ENCODE data around the gene DOCK7. TPM values are rescaled to one million over a fixed set of nuclear protein-coding genes. Genes with fewer than 3 reads are reported as not detected.
"Not testable (repeated sequence)": the region's sequence is repeated elsewhere in the genome, so short reads cannot be mapped to it uniquely, and the experiment has no call there.

The DOCK7 gene
- total RNA-seq, 1 donor from 2014 or later = 101 TPM

DNA sequence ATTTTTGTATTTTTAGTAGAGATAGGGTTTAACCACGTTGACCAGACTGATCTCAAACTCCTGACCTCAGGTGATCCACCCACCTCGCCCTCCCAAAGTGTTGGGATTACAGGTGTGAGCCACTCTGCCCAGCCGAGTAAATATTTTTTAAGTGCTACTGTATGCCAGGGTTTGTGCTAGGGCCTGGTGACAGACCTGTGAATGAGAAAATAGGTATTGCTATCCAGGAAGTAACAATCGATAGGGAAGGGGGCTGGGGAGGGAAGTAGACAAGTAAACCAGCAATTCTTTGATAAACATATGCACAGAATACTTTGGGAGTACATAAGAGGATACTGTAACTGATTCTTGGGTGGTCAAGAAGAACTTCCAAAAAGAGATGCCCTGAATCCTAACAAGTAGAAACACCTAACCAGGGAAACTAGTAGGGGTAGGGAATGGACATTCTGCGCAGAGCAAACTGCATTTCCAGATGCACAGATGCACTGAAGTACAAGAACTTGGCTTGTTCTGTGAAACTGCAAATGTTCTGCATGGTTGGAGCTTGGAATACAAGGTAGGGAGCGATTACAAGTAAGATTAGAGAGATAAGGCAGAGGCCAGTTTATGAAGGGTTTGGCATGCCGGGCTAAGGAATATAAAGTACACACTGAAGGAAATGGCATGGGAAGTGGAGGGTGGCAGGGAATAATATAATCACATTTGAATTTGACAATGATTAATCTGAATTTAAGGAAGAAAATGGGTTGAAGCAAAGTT, 19.0 kb upstream of the DOCK7 start:
- ATAC-seq (no peak), DNase-seq (ENCODE audit: low spot score) (no peak)
- intact Hi-C loops (cut with DNase I) = no loop called here

DNA sequence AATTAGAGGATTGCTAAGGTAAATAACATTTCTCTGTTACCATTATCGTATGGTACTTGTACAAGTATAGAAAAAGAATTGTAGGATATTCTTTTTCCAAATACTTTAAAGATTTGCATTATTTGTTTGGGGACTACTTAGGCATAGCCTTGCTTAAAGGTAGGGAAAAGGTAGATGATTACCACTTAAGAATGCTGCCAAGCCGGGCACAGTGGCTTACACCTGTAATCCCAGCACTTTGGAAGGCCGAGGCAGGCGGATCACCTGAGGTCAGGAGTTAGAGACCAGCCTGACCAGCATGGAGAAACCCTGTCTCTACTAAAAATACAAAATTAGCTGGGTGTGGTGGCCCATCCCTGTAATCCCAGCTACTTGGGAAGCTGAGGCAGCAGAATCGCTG, 10.0 kb upstream of the DOCK7 start:
- ATAC-seq; DNase-seq (ENCODE audit: low spot score); intact Hi-C loops (cut with DNase I): not testable (repeated sequence)

DNA sequence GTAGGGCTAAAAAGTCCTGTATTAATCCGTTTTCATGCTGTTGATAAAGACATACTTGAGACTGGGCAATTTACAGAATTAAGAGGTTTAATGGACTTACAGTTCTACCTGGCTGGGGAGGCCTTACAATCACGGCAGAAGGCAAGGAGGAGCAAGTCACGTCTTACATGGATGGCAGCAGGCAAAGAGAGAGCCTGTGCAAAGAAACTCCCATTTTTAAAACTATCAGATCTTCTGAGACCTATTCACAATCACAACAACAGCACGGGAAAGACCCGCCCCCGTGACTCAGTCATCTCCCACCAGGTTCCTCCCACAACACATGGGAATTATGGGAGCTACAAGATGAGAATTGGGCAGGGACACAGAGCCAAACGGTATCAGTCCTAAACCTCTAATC, 6.3 kb upstream of the DOCK7 start:
- ATAC-seq; intact Hi-C loops (cut with DNase I); DNase-seq (ENCODE audit: low spot score): not testable (repeated sequence)

DNA sequence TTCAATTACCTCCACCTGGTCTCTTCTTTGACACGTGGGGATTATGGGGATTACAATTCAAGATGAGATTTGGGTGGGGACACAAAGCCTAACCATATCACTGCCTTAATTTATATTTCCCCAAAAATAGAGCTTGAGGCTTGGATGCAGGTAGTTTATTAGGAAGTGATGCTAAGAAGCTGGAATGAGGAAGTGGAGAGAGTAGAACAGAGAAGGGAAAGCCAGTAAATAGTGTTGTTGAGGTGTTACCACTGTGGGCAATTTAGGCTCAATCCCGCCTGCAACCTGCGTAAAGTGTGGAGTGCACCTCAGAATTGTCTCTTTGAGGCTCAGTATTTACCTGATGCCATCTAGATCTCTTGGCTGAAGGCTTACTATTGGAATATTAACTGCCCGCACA, 4.9 kb upstream of the DOCK7 start:
- intact Hi-C loops (cut with DNase I) = no loop called here
- no peak for DNase-seq (ENCODE audit: low spot score)
- no peak for ATAC-seq

DNA sequence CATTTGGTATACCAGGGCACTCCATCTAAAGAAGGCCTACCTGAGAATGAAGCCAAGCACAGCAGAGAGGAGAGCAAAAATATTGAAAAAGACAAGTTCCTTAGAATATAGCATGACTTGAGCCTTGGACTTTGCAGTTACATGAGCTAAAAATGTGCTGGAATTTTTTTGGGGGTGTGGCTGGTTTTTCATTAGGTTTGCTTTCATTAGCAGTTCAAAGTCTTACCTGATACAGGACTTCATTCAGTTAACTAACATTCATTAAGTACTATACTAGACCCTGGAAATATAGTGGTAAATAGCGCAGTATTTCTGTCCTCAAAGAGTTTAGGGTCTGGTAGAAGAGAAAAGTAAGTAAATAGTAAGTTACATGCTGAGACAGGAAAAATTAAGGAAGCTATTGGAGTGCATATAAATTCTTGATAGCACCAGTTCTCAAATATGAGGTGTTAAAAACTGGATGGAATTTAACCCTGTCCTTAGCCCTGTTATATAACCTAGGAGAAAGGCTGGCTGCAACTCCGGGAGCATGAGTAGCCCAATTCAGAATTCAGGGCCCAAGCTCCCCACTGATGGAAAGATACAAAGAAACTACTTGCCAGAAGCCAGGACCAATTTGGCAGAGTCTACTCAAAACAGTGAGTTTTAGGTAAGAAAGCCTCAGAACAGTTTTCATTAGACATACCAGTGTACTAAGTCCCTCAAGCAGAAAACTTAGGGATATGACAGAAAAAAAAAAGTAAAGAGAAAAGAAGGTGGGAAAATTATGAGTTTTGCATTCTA, 3.1 kb upstream of the DOCK7 start:
- no peak for DNase-seq (ENCODE audit: low spot score)
- no peak for ATAC-seq
- intact Hi-C loops (cut with DNase I) = no loop called here

DNA sequence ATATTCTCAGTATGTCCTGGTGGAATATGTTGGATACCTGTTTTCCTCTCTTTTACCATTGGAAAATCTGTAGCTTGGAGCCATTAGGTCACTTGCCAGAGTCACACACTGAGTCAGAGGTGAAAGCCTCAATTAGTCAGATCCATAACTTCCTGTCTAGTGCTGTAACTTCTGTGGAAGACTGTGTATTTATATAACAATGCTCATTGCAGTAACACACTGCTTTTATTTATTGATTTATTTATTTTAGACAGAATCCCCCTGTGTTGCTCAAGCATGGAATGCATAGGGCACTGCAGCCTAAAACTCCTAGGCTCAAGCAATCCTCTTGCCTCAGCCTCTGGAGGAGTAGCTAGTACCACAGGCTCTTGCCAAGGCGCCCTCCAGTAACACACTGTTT, 1.3 kb upstream of the DOCK7 start:
- no peak for DNase-seq (ENCODE audit: low spot score)
- no peak for ATAC-seq
- intact Hi-C loops (cut with DNase I) = no loop called here

DNA sequence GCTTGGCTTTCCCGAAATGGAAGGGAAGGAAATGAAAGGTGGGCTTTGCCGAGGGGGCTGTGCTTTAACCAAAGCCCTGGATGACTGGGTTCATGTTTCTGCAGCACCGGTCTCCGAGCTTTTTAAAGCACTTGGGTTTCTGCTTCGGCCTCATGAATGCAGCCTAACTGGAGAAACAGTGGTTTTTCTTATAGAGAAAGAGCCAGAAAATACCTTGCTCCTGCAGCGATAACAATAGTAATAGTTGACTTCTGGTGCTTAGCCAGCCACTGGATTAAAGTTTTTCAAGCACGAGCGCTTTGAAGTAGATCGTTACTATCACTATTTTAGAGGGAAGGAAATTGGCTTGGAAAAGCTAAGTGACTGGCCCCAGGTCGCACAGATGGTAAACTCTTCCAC, 500 bp upstream of the DOCK7 start:
- DNase-seq (ENCODE audit: low spot score) (no peak), ATAC-seq (no peak)
- intact Hi-C loops (cut with DNase I) = no loop called here

DNA sequence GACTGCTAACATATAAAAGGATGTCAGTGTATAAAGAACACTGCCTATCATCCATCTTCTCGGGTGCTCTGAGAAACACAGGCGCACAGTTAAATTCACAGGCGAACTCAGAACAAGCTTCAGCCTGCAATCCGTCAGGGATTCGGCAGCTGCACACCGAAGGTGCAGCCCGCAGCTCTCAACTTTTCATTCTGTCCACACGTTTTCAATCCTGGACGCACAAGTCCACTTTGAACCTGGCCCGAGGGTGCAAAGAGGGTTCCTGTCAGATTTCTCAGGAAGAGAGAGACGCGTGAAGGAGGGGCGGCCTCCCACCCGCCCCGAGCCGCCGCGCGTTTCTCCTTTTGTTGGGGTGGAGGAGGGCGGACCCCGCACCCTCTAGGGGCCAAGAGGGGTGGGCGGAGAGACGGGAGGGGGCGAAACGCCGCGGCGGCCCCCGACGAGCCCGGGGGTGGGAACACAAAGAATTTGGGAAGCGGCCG, 724 bp downstream of the DOCK7 start:
- ATAC-seq (peak; percentile 26), DNase-seq (ENCODE audit: low spot score) (peak; percentile 71)

DNA sequence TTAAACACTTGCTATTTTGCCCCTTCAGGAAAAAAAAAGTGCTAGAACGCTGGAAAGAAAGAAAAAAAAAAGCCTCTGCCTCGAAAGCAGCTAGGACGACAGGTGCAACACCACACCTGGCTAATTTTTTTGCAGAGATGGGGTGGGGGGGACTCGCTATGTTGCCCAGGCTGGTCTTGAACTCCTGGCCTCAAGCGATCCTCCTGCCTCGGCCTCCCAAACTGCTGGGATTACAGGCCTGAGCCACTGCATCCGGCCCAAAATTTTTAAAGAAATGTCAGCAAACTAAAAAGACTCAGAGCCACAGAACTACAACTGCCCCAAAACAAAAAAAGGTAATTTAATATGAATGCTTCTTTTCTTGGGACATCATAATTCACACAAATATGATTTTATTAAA, 1.4 kb downstream of the DOCK7 start:
- intact Hi-C loops (cut with DNase I) = no loop called here
- ATAC-seq (no peak), DNase-seq (ENCODE audit: low spot score) (no peak)

More for the DNA sequence above, 724 bp downstream of the DOCK7 start:
- intact Hi-C loops (cut with DNase I) = no loop called here

DNA sequence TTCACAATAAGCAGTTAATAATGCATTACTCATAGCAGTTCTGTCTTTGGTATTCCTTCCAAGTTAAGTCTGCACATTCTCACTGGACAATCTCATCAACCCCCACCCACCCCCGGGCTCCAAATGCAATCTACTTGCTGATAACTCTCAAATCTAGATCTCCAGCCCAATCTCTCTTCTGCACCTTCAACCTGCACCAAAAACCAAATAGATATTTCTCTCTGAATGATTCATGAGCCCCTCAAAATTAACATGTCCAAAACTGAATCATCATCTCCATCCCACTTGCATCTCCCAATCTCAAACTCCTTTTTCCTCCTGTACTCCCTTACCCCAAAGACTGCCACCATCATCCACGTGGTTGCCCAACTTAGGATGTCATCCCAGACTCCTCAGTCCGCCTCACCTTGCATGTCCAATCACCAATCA, 2.7 kb downstream of the DOCK7 start:
- intact Hi-C loops (cut with DNase I) = no loop called here

DNA sequence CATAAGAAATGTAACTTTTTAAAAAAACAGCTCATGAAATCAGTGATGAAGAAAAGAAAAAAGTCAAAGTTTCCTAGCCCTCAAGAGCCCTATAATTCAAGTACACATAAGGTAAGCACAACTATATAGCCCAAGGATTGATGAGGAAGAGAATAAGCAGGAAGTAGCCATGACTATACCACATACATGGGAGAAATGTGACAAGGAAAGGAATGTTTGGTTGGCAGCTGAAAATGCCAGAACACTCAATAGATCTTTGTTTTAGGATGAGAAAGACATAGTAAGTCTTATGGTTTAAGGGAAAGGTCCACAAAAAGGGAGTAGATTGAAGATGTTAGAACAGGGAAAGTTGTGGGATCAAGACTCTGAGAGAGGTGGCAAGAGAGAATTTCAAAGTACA, 5.7 kb downstream of the DOCK7 start:
- DNase-seq (ENCODE audit: low spot score) (no peak), ATAC-seq (no peak)
- intact Hi-C loops (cut with DNase I) = no loop called here

More for the DNA sequence above, 2.7 kb downstream of the DOCK7 start:
- DNase-seq (ENCODE audit: low spot score) = no peak
- no peak for ATAC-seq

DNA sequence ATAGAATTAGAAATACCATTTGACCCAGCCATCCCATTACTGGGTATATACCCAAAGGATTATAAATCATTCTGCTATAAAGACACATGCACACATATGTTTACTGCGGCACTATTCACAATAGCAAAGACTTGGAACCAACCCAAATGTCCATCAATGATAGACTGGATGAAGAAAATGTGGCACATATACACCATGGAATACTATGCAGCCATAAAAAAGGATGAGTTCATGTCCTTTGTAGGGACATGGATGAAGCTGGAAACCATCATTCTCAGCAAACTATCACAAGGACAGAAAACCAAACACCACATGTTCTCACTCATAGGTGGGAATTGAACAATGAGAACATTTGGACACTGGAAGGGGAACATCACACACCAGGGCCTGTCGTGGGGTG, 7.2 kb downstream of the DOCK7 start:
- intact Hi-C loops (cut with DNase I); ATAC-seq; DNase-seq (ENCODE audit: low spot score): not testable (repeated sequence)

DNA sequence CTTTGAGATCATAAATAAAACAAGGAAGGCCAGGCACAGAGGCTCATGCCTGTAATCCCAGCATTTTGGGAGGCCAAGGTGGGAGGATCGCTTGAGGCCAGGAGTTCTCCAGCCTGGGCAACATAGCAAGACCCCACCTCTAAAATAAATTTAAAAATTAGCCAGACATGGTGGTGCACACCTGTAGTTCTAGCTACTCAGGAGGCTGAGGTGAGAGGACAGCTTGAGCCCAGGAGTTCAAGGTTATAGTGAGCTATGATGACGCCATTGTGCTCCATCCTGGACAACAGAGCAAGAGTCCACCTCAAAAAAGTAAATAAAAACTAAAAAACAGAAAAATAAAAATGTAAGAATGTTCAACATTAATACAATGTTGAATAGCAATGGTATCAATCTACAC, 10.4 kb downstream of the DOCK7 start:
- intact Hi-C loops (cut with DNase I); ATAC-seq; DNase-seq (ENCODE audit: low spot score): not testable (repeated sequence)

DNA sequence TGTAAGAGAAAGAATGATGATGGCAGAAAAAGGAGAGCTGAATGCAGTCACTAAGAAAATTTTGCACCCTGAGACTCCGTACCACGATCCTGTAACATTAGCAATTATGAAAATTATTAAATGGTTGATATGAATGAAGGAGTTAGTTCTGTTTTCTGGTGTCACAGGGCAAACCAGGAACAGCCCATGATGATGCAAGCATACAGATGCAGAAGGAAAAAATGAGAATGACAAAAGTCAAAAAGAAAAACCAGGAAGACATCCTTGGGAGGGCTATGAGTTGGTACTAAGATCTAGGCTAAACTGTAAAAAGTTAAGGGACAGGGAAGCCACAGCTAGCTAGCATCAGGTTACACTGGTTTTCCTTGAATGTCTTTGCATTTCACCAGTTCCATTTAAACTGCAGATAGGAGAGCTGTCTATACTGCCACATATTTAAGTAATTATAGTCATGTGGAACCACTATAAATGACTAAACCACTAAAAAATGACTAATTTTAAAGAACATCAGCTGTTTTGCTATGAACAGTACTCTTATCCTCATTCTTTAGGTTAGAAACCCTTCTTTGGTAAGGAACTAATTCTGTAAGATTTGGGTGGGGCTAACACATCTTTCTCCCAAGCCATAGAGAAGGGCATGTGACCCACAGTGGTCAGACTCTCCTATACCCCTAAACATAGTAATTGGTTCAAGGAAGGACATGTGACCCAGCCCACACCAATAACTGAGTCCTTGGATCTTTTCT, 11.4 kb downstream of the DOCK7 start:
- no peak for ATAC-seq

DNA sequence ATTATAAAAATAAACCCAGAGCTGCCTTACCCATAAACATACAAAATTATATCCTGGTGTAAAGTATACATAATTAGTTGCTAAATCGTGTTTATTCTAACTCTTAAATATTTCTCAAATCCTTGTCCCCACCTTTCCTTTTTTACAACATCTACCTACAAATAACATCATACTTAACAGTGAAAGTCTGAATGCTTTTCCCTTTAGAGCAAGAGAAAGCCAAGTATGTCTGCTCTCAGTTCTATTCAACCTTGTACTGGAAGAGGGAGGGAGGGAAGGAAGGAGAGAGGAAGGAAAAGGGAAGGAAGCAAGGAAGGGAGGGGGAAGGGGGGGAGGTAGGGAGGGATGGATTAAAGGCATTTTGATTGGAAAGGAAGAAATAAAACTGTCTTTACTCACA, 14.6 kb downstream of the DOCK7 start:
- intact Hi-C loops (cut with DNase I) = no loop called here
- DNase-seq (ENCODE audit: low spot score) = no peak
- no peak for ATAC-seq

More for the DNA sequence above, 11.4 kb downstream of the DOCK7 start:
- intact Hi-C loops (cut with DNase I) = no loop called here
- DNase-seq (ENCODE audit: low spot score) = no peak

DNA sequence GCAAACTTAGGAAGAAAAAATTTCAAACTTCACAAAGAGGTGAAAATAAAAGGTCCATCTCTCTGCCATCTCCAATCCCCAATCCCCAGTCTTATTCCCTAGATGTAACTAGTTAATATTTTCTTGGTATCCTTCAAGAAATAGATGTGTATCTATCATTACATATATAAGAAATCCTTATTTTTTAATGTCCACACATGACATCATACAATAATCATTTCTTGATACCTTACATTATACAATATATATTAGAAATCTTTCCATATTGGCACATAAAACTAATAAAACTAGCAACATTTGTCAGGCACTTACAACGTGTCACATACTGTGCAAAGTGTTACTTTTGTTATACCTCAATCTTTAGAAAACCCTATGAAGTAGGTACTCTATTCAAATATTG, 16.2 kb downstream of the DOCK7 start:
- ATAC-seq (no peak), DNase-seq (ENCODE audit: low spot score) (no peak)
- intact Hi-C loops (cut with DNase I) = no loop called here

DNA sequence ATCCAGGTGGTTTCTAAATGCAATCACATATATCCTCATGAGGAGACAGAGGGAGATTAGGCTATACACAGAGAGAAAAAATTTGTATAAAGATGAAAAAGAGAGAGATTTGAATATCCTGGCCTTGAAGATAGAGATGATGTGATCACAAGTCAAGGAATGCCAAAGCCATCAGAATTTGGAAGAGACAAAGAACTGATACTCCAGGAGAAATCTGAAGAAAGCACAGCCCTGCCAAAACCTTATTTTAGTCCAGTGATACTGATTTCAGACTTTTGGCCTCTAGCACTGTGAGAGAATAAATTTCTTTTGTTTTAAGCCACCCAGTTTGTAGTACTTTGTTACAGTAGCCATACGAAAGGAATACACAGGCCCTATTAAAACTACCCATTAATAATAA, 33.4 kb downstream of the DOCK7 start:
- ATAC-seq (peak; percentile 50), DNase-seq (ENCODE audit: low spot score) (no peak)
- intact Hi-C loops (cut with DNase I) = no loop called here

DNA sequence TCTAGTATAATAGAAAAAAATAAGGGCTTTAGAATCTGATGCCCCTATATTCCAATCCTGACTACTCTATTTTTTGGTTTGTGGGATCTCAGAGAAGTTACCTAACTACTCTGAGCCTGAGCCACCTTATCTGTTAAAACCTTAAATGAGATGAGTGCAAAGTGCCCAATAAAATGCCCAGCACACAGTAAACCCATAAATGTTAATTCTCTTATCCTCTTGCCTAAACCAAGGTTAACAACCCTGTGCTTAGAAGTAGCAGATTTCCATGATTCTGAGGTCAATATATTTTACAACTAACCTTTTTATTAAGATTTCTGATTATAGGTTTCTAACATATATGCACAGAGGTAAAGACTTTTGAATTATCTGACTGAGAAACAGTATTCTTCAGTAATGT, 35.8 kb downstream of the DOCK7 start:
- DNase-seq (ENCODE audit: low spot score) = no peak
- no peak for ATAC-seq
- intact Hi-C loops (cut with DNase I) = no loop called here

DNA sequence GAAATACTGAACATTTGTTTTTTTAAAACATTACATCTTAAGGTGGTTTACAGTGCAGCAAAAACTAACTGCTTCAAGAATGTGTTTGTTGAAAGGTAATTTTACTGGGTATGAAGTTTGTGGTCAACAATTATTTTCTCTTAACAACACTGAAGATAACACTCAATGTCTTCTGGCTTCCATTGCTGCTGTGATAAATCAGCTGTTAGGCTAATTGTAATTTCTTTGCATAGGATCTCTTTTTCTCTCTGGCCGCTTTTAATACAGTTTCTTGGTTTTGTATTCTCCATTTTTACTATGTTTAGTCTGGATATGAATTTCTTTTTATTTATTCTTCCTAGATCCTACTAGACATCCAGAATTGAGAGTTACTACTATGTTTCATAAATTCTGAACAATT, 44.9 kb downstream of the DOCK7 start:
- ATAC-seq = no peak
- no peak for DNase-seq (ENCODE audit: low spot score)
- intact Hi-C loops (cut with DNase I) = no loop called here
